ENCODE measurements around the gene CIAPIN1.

The CIAPIN1 gene

DNA sequence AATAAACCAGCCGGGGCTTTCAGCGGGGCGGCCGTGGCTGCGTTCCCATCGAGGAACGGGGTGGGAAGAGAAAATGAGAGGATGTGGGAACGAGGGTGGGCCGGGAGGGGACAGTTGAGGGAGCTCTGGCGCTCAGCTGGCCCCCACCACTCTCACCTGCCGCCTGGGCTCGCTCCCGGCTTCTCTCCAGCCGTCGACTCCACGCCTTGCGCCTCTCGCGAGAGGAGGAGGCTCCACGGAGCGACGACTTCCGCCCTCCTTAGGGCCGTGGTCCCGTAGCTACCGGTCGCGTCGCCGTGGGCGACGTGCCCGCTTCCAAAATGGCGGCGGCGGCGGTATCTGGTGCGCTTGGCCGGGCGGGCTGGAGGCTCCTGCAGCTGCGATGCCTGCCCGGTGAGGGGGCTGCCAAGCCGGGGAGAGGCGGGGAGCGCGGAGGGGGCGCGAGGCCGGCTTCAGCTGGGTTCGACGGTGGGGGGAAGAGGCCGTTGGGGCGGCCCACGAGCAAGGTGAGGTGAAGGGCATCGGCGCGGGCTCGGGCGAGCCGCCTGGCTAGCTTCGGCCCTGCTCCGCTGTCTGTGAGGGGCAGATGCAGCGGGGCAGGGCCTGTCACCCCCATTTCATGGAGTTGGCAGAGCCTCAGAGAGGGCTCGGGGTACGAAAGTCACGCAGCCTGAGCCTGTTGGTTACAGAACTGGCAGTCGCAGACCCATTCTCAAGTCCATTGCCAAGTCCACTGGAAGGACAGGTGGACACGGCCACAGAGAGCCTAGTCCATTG lies at the start of gene CIAPIN1, which contains the start of gene COQ9:
Gene CIAPIN1, minus strand, starts transcription at position 200 of the 777 bp plus-strand sequence. CDS start 6,457 bp downstream, outside the sequence.
Gene COQ9, plus strand, starts transcription at position 294 of the 777 bp plus-strand sequence. Its CDS starts 27 bp downstream, at position 321.
- DNase-seq: peak; percentile 72

DNA sequence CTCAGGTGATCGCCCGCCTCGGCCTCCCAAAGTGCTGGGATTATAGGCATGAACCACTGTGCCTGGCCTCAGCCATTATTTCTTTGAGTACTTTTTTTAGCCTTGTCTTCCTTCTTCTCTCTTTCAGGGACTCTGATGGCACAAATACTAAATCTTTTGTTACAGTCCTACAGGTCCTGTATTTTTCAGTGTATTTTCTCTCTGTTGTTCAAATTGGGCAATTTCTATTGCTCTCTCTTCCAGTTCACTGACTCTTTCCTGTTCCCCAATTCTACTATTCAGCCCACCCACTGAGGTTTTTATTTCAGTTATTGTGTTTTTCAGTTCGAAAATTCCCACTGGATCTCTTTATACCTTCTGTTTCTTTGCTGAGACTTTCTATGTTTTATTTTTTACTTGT lies 46.6 kb upstream of the CIAPIN1 start:
- no peak for DNase-seq

DNA sequence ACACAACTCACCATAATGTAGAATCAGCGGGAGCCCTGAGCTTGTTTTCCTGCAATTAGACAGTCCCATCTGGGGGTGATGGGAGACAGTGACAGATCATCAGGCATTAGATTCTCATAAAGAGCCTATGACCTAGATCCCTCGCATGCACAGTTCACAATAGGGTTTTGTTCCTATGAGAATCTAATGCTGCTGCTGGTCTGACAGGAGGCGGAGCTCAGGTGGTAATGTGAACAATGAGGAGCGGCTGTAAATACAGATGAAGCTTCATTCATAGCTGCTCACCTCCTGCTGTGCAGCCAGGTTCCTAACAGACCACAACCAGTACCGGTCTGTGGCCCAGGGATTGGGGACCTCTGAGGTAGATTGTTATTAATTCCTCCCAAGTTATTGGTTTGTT lies 42.0 kb upstream of the CIAPIN1 start:
- no peak for DNase-seq

DNA sequence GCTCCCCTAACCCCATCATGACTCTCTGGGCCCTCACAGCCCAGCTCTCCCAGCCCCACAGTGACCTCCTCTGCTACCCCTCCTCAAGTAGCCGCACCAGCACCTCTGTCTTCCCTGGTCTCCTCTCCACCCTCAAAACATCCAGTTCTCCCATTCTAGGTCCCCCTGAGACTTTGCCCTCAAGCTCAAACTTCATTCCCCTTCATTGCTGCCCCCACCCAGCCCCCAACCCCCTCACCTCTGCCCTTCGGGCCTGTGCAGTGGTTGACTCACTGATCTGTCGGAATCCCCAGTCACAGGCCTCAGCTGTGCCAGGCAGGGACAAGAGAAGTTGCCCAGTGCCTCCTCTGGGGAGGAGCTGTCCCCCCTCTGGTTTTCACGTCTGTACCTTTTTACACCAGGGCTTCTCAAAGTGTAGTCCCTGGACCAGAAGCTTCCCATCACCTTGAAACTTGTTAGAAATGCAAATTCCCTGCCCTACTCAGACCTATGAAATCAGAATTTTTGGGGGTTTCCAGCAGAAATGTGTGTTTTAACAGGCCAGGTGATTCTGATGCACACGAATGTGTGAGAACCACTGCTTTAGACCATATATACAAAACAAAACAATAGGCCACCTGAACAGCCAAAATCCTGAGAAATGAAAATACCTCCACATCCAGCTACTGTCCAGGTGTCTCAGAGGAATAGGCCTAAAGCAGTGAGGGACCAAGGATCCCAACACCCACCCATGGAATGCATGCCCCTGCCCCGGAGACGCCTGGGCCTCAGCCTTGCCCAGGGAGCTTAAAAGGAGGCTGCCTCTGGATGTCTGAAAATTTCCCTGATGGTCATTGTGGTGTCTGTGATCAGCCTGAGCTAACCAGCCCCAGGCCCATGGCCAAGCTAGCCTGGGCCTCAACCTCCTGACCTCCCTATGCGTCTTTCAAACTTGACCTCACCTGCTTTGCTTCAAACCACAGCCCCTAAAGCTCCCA lies 40.0 kb upstream of the CIAPIN1 start:
- no peak for DNase-seq

DNA sequence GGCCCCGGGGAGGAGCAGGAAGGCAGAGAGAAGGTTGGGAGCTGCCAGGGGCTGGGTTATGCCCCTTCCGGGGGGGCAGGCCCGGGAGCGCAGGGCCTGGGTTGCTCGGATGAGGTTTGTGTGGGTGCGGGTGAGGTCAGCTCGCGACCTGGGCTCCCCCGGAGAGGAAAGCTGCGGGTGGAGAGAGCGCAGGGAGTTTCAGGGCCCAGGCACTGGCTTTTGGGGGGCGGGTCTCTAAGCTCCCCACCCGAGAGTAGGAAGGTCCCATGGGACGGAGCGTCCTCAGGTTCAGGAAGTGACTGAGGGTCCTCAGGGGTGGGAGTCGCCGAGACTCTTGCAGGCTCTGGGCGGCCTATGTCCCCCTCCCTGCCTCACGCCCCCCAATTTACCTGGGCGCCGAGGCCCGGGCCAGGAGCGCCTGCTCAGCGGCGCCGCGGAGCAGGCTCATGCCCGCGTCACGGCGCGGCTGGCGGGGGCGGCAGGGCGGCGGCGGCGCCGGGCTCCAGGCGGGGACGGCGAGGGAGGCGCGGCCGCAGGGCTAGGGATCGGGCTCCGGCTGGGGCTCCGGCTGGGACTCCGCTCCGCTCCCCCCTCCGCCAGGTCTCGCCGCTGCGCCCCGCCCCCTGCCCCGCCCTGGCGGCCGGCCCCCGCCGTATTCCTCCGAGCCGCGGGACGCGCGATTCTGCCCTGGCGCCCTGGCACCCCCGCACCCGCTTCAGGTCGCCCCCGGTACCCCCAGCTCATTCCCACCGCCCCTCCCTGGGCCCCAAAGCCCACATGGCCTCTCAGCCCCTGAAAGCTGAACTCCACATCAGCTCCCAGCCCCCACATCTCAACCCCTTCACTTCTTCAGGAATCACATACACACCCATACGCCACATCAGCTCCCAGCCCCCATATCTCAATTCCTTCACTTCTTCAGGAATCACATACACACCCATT lies 39.0 kb upstream of the CIAPIN1 start, which contains the start of gene DOK4:
Gene DOK4, minus strand, starts transcription at position 578 of the 942 bp plus-strand sequence. CDS start 6,986 bp downstream, outside the sequence.
- peak; percentile 42 for DNase-seq

DNA sequence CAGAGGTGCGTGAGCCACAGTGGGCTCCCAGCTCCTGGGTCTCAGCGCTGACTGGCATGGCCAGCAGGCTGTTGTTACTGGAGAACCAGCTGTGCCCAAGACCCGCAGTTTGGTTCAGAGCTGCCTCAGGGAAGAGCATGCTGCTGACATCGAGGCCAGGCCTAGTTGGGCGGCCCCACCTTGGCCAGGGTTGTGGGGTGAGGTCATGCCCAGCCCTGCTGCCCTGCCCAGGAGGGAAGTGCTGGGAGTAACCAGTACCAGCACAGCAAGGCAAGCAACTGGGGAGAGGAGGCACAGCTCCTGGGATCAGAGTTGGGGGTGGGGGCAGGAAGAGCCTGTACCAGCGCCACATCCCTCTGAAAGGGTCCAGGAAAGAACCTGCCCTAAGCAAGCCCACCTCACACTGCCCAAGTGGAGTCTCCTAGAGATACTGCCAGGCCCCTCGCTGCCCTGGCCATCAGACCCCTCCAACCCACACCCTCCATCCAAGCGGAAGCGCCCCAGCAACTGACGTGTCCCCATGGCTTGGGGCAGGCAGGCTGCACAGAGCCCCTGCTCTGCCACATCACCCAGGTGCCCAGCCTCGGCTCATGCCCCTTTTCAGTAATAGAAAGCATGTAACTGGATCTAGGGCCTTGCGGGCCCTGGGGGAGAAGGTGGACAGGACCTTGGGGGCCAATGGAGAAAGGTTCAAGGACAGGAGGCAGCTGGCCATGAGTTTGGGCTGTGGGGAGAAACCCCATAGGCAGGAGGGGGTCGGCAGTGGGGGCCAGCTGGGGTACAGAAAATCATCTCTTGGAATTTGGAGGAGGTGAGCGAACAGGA lies 38.1 kb upstream of the CIAPIN1 start:
- DNase-seq: no peak

DNA sequence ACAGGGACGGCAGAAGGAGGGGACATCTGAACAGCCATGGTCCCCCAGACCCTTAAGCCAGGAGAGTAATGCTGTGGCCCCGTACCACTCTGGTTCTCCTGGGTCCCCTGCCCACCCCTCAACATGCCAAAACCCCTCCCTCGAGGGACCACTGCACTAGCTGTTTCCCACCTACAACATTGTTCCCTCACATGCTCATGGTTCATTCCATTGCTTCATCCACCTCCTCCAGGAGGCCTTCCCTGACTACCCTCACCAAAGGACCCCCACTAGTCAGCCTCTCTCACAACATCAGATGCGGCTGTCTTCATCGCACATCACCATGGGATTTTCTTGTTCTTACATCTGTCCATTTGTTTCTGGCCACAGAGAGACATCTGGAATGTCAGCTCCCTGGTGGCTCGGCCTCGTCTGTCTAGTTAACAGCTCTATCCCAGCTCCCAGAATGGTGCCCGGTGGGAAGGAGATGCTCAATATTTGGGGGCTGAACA lies 37.4 kb upstream of the CIAPIN1 start:
- no peak for DNase-seq

DNA sequence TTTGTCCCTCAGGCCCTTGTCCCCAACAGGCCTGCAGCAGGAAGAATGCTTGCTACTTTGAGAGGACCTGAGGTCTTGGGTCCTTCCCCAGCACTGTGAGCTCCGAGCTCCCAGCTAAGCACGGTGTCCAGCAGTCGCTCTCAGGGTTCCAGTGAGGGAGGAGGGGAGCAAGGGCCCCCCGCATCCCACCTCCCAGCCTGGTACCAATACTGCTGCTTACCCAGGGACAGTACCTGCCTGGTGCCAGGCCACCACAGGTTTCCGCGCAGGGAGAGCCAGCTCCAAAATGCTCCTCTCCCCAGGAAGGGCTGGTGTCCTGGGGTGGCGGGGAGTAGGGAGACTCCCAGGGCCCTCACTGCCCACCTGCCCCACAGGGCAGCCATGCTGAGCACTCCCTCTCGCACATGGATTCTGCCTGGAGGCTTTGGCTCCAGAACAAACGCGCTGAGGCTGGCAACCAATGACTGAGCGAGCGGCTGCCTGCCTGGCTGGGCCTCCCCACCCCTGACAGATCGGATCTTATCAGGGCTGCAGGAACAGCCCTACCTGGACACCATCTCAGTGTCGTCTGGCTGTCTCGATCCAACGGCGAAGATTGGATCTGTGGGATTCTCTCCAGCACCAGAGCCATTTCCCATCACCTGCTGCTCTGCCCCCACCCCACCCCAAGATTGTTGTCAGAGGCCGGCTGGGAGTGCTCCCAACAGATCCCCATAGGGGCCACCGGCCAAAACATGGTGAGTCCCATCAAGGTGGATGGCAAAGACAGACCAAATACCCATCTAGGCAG lies 36.7 kb upstream of the CIAPIN1 start:
- no peak for DNase-seq

DNA sequence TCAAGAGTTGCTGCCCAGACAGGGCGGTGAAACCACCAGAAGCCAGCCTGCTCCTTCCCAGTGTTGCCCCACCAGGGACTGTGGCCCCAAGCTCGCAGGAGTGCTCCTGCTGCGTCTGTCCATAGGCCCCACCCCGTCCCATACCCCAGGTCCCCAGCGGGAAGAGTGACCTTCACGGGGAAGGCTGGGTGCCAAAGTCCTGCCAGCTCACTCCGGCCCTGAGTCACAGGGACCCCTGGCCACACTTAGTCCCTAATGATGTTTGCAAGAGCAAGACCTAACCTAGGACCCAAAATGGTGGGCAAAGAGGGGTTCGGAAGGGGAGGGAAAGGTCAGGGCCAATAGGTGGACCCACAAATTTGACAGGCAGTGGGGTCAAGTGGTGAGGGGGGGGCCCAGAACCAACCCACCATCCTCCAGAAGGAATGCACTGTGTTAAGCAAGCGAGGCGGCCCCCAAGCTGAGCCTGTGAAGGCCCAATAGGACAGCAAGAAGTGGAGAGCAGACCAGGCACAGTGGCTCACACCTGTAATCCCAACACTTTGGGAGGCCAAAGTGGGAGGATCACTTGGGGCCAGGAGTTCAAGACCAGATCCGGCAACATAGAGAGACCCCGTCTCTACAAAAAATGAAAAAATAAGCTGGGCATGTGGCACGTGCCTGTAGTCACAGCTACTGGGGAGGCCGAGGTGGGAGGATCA lies 35.8 kb upstream of the CIAPIN1 start:
- DNase-seq: no peak

DNA sequence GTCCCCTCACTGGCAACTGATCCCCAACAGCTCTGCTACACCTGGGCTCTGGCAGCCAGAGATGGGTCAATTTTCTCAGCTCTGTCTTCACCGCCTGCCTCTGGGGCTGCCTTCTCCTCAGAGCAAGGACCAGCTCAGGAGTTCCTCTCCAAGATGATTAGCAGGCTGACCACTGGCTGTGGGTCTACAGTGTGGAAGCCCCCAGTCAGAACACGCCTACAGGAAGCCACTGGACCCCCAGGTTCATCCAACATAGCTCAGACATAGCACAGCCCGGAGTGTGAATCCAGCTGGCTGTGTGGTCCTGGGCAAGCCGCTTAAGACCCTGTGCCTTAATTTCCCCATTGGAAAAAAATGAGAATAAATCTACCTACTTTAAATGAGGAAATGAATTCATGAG lies 34.2 kb upstream of the CIAPIN1 start:
- DNase-seq: no peak

DNA sequence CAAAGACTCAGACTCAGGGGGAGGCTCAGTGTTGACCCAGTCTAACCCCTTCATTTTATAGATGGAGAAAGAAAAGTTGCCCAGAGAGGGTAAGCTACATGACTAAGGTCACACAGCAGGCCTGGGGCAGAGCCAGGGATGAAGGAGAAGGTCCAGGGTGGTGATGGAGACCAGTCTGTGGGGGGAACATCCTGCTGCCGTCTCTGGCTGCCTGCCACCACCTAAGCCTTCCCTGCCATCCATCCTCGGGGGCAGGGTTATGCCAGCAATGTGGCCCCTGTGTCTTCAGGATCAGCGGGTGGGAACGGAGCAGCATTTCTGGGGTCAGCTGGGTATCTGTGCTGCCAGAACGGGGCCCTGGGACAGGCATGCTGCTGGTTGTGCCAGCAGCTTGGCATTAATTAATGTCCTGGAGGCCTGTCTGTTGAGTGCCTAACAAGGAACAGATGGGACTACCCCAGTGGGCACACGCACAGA lies 33.6 kb upstream of the CIAPIN1 start:
- DNase-seq: no peak

DNA sequence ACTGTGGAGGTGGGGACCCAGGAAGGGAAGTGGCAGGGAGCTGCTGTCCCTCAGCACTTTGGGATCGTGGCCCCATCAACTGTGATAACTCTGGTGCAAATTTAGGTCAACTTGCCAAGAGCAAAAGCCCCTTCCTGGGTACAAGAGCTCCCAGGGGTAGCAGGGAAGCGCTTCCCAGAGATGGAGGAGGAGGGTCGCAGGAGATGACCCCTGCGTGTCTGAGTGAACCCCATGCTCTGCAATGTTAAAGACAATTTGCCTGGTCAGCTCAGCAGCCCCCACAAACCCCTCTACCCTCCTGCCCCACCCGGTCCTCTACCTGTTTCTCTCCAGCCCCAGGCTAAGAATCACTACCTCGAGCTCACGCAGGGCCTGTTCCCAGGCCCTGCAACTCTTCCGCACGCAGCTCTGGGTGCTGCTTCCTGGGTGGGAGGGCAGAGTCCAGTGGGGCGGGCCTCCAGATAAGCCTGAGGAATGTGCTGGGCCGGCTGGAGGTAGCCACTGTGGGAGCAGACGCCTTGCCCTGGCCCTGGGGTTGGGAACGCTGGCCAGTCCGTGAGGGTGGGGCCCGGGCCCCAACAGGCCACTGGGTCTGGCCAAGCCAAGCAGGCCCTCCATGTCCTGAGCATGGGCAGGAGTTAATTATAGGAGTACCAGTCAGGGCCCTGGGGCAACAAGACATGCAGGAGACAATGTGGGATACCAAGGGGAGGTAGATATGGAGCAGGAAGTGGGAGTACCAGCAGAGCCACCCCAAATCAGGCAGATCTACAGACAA lies 33.0 kb upstream of the CIAPIN1 start:
- DNase-seq: no peak

DNA sequence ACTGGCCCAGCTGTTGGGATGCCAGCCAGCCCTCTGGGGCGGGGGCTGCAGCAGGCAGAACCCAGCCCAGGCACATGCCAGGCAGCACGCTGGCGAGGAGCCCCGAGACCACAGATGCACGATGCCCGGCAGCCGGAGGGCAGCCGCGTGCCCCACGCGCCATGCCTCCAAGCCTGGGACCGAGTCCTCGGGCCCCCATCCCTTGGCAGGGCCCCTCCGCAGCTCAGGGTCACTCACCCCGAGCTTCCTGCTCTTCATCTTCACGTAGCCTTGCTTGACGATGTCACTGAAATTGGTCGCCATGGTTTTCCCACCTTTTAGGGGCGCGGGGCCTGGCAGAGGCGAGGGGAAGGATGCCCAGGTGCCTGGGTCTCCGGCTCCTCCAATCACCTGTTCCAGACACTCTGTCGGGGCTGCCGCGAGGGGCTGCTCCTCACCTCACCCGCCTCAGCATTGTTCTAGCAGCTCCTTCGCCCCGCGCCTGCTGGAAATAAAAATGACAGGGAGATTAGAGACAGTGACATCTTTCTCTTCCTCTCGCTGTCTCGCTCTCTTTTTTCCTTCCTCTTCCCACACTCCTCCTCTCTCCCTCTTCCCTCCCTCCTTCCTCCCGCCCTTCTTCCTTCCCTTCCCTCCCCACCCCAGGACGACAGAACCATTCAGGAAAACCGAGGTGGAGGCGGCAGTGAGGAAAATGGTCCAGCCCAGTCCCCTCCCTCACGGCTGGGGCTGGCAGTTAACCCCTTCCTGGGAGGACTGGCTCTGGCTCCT lies 32.2 kb upstream of the CIAPIN1 start:
- no peak for DNase-seq

DNA sequence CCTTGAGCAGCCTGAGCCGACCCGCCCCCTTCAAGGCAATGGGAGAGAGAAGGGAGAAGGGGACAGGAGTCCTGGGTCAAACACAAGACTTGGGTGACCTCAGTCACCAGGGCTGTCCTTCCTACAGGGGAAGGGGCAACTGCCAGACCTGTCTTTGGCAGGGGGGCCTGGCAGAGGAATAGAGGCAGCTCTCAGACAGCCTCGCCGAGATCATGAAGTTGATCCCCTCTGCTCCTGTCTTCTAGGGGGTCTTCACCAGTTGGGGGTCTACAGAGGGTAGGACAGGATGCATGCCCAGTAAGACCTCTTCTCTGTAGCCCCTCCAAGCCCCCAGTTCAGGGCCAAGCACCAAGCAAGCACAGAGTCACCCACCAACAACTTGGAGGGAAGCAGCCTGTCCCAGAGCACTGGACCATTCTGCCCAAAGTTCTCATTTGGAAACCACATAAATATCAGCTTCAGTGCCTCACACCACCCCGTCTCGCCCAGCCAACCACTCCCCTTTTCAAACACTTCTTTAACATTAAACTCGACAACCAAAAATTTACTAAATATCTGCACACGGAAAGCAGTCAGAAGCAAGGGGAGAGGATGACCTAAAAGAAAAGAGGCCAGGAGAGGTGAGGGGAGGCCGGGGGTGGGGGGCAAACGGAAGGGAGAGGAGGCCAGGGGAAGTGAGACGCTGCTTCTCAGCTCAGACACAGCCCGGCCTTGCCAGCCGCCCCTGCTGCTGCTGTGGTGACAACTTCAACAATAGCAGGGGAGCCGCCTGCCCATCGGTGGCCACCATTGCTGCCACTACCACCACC lies 31.4 kb upstream of the CIAPIN1 start:
- no peak for DNase-seq

DNA sequence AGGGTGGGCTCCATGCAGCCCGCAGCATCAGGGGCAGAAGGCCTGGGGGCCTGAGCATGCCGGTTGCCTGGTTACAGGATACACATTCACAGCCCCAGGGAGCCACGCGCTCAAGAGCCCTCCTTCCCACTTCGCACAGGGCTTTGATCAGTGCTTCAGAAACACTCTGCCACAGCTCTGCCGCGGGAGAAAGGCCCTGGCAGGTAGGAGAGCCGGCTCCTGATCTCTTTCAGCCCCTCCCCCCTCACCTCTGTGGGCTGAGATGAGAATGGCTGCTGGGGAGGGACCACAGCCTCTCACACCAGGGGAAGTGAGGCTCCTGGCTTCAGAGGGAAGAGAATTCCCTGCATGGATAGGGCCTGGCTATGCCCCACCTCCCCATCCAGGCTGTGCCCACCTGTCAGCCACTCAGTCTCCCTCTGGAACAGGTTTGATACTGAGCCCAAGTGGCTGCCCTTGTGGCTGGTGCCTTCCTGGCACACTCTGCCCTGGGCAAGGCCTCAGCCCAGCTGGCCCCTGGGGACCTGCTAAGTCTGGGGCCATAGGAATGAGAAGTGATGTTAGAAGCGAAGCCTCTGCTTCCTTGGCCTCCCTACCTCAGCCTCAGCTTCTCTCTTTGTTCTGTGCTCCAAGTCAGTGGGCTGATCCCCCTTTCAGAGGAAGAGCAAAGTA lies 30.5 kb upstream of the CIAPIN1 start:
- DNase-seq: peak; percentile 6

Data from NCI-H2227 treated with DMSO at 0.1 percent for 48 hours (cell line).